ENCODE measurements around the gene PTPRN2.
"Not testable (repeated sequence)": the region's sequence is repeated elsewhere in the genome, so short reads cannot be mapped to it uniquely, and the experiment has no call there.

Gene PTPRN2

DNA sequence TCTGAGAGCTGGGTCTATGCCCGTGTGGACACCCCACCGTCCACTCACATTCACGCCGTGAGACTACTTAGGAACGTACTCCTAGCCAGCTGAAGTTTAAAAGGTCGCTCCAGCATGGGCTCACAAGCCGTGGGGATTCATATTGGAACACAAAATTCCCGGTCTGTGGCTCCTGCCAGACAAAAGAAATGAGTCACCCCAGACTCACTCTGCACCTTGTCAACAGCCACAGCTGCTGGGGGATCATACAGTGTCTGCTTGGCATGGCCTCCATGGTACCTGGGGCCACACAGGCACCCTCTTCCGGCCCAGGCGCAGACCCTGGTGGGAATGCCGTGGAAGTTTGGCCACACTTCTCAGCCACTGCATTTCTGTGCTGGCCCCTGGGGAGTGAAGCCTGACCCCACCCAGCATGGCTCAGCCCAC is 1022.4 kb downstream of the PTPRN2 start:
- no peak for DNase-seq (ENCODE audit: low read depth)
- TF ChIP-seq, protein P1, sequence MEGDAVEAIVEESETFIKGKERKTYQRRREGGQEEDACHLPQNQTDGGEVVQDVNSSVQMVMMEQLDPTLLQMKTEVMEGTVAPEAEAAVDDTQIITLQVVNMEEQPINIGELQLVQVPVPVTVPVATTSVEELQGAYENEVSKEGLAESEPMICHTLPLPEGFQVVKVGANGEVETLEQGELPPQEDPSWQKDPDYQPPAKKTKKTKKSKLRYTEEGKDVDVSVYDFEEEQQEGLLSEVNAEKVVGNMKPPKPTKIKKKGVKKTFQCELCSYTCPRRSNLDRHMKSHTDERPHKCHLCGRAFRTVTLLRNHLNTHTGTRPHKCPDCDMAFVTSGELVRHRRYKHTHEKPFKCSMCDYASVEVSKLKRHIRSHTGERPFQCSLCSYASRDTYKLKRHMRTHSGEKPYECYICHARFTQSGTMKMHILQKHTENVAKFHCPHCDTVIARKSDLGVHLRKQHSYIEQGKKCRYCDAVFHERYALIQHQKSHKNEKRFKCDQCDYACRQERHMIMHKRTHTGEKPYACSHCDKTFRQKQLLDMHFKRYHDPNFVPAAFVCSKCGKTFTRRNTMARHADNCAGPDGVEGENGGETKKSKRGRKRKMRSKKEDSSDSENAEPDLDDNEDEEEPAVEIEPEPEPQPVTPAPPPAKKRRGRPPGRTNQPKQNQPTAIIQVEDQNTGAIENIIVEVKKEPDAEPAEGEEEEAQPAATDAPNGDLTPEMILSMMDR (IDR thresholded peaks at IDR 0.05; ENCODE audit: low read depth, low read length, missing control alignments) = no peak
- H3K4me3 ChIP-seq (ENCODE audit: low read depth, low read length) = no peak overlapping the region

- H3K4me3 ChIP-seq (ENCODE audit: low read depth, low read length) = no peak overlapping the region
- TF ChIP-seq, protein P1 (IDR thresholded peaks at IDR 0.05; ENCODE audit: low read depth, low read length, missing control alignments) = no peak
- DNase-seq (ENCODE audit: low read depth) = no peak
Measured at GRCh38 chr7:157564517-157565177, 1023.0 kb downstream of the PTPRN2 start.

DNA sequence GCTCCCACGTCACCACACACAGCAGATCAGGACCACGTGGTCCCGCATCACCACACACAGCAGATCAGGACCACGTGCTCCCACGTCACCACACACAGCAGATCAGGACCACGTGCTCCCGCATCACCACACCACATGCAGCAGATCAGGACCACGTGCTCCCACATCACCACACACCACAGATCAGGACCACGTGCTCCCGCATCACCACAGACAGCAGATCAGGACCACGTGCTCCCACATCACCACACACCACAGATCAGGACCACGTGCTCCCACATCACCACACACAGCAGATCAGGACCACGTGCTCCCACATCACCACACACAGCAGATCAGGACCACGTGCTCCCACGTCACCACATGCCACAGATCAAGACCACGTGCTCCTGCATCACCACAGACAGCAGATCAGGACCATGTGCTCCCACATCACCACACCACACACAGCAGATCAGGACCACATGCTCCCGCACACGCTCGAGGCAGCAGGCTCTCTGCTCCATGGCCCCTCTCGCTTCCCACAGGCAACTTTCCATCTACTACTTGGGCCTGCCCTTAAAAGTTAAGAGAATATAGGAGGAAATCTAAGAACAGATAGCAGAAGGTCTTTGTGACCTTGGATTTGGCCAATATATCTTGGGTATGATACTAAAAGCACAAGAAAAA is 1024.0 kb downstream of the PTPRN2 start:
- not testable (repeated sequence) for H3K4me3 ChIP-seq (ENCODE audit: low read depth, low read length); DNase-seq (ENCODE audit: low read depth)

DNA sequence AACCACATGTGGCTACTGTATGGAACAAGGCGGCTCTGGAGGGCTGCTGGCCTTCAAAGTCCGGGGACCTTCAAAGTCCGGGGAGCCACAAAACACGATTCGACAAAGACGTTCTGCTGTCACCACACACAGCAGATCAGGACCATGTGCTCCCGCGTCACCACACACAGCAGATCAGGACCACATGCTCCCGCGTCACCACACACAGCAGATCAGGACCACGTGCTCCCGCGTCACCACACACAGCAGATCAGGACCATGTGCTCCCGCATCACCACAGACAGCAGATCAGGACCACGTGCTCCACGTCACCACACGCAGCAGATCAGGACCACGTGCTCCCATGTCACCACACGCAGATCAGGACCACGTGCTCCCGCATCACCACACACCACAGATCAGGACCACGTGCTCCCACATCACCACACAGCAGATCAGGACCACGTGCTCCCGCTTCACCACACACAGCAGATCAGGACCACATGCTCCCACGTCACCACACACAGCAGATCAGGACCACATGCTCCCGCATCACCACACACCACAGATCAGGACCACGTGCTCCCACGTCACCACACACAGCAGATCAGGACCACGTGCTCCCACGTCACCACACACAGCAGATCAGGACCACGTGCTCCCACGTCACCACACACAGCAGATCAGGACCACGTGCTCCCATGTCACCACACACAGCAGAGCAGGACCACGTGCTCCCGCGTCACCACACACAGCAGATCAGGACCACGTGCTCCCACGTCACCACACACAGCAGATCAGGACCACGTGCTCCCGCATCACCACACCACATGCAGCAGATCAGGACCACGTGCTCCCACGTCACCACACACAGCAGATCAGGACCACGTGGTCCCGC is 1024.9 kb downstream of the PTPRN2 start:
- DNase-seq (ENCODE audit: low read depth); H3K4me3 ChIP-seq (ENCODE audit: low read depth, low read length): not testable (repeated sequence)

DNA sequence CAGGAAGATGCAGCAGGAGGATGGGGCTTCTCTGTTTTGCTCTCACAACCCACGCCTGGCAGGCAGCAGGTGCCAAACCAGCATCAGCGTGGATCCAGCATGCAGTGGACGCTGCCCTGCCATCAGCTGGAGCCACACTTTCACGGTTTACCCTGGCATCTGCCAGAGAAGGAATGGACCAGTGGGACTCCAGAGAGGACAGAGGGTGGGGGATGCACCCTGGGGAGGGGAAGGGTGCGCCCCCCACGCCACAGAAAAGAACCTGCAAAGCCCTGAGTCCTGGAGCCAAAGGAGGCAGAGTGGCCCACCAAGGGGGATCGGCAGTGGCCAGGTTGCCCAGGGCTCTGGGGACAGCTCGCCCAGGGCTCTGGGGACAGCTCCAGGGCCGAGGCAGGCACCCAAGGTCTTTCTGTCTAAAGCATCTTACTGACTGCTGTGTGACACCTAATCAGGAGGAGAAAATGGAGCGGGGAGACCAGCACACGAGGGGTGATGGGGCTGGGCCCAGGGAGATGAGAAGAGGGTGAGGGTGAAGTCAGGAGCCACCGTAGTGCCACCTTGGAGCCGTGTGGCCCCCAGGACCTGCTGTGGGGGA is 1025.7 kb downstream of the PTPRN2 start:
- TF ChIP-seq, protein P1 (IDR thresholded peaks at IDR 0.05; ENCODE audit: low read depth, low read length, missing control alignments) = no peak
- no peak overlapping the region for H3K4me3 ChIP-seq (ENCODE audit: low read depth, low read length)
- no peak for DNase-seq (ENCODE audit: low read depth)

GRCh38 chr7:157561523-157561785 is 1026.2 kb downstream of the PTPRN2 start:
- H3K4me3 ChIP-seq (ENCODE audit: low read depth, low read length) = no peak overlapping the region
- no peak for DNase-seq (ENCODE audit: low read depth)
- TF ChIP-seq, protein P1 (IDR thresholded peaks at IDR 0.05; ENCODE audit: low read depth, low read length, missing control alignments) = no peak

- TF ChIP-seq, protein P1 (IDR thresholded peaks at IDR 0.05; ENCODE audit: low read depth, low read length, missing control alignments) = no peak
- no peak for DNase-seq (ENCODE audit: low read depth)
- no peak overlapping the region for H3K4me3 ChIP-seq (ENCODE audit: low read depth, low read length)
Measured at GRCh38 chr7:157560710-157561522, 1026.7 kb downstream of the PTPRN2 start.
